Stomach (tissue), 9 donors: ENCODE measurements around the gene CRAMP1. TPM values are rescaled to one million over a fixed set of nuclear protein-coding genes. Genes with fewer than 3 reads are reported as not detected.

ENCODE experiments used
- DNase-seq, 2 donors: peaks; one replicate each; pipeline versions ENCODE4 v3.0.0 to v3.0.0-alpha.2; 2013 to 2019
- H3K27ac ChIP-seq, 5 donors: fragments of 200-600 bp in 4 of 5; sonication (generic) in 4 of 5; one replicate each; pipeline ENCODE4 v1.5.1; 2013 to 2019; ENCODE audit warnings: mild to moderate bottlenecking in 1 of 5, moderate library complexity in 1 of 5
- H3K27me3 ChIP-seq, 3 donors: fragments of 200-600 bp; sonication (generic); one replicate each; pipeline ENCODE4 v1.5.1; 2017 to 2019; ENCODE audit warnings: mixed run types in 1 of 3
- H3K36me3 ChIP-seq, 4 donors: fragments of 200-600 bp; sonication (generic); 1 replicate in 3 of 4; 2 replicates in 1 of 4; pipeline ENCODE4 v1.5.1; 2016 to 2019
- H3K4me1 ChIP-seq, 4 donors: fragments of 200-600 bp; sonication (generic); one replicate each; pipeline ENCODE4 v1.5.1; 2016 to 2019
- H3K4me3 ChIP-seq, 4 donors: fragments of 200-600 bp; sonication (generic) in 3 of 4; one replicate each; pipeline ENCODE4 v1.5.1; 2016 to 2019; ENCODE audit warnings: mild to moderate bottlenecking in 1 of 4
- H3K9me3 ChIP-seq, 4 donors: fragments of 200-600 bp; sonication (generic); one replicate each; pipeline ENCODE4 v1.5.1; 2016 to 2019
- EP300 ChIP-seq: sonication (generic); formaldehyde crosslinking; IDR thresholded peaks from one replicate; pipeline ENCODE4 v1.6.1; 2017; ENCODE audit warnings: antibody characterized with exemption
- POLR2A ChIP-seq, 4 donors: fragments of 450-650 bp; IDR thresholded peaks; one replicate each; pipeline ENCODE4 v1.6.1; 2016; ENCODE audit warnings: antibody characterized with exemption in 4 of 4, control low read depth in 2 of 4, mild to moderate bottlenecking in 1 of 4, moderate library complexity in 1 of 4
- POLR2AphosphoS5 ChIP-seq, 3 donors: sonication (generic); formaldehyde crosslinking; IDR thresholded peaks; one replicate each; pipeline ENCODE4 v1.6.1; 2016; ENCODE audit warnings: antibody characterized with exemption in 3 of 3
- WGBS, 5 donors: extraction: QIAGEN DNeasy Blood & Tissue Kit in 3 of 5; methylation state at CpG; one replicate each; pipeline versions ENCODE4 v1.1.5 to v1.1.7; 2013 to 2018; 5-methylcytosine and 5-hydroxymethylcytosine counted together
- intact Hi-C: fragments of 100-400 bp; cut with DNase I; formaldehyde crosslinking; loops from one replicate; pipeline ENCODE4 v1.15.1; 2023; ENCODE audit warnings: low total_unique reads
- polyA plus RNA-seq, 3 donors: library from polyadenylated mRNA; stranded (reverse); fragments of 200-250 nt; gene quantifications; one replicate each; pipeline ENCODE4 v1.2.3, GENCODE V29; 2013
- total RNA-seq, 5 donors: library from RNA; depleted of rRNA; stranded (reverse); fragments of >200 nt; gene quantifications; one replicate each; pipeline versions ENCODE4 v1.1.0 to v1.2.3, GENCODE V29; 2014 to 2016
- TF ChIP-seq, protein P1 (sequence below), 7 experiments: fragments of 450-650 bp in 4 of 7; fragments of 200-600 bp in 3 of 7; sonication (generic) in 3 of 7; IDR thresholded peaks; one replicate each; pipeline ENCODE4 v1.5.1; 2016 to 2019; ENCODE audit warnings: antibody characterized with exemption in 7 of 7, control low read depth in 2 of 7, mild to moderate bottlenecking in 1 of 7
- donor health status: healthy with polysubstance abuse.
- donor health status: Bipolar disorder and iron deficiency.
- donor health status: healthy.

CRAMP1 gene
- total and polyA plus RNA-seq, 8 donors, result 3.4 to 28.1 (median 11.9) TPM

DNA sequence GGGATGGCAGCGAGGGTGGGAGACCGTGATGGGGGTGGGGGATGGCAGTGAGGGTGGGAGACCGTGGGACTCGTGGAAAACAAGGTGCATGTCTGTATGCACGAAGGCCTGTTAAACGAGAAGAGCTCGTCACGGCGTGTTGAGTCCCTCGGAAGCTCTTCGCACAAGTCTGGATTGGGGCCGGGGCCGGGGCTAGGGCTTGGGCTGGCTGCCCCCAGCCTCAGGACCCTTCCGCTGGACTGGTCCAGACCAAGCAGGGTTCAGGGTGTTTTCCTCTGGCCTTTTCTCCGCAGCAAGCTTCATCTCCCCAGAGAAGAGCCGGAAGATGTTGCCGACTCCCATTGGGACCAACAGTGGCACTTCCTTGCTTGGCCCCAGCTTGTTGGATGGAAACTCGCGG is 58.2 kb downstream of the CRAMP1 start:
- TF ChIP-seq POLR2AphosphoS5 (IDR thresholded peaks at IDR 0.05) (no peak), EP300 (no peak)
- Histone ChIP-seq H3K4me1 (no peaks in the 10 kb centered on the region), H3K27ac (no peak overlapping the region), H3K27me3 (no peaks in the 10 kb centered on the region), H3K36me3 (peaks cover 82 to 100% (median 100%) of the 10 kb centered on the region in 4 donors), H3K4me3 (no peak overlapping the region), H3K9me3 (no peaks in the 10 kb centered on the region)
- whole genome bisulfite sequencing, 5 donors, result 90 to 97% (median 94%) methylated on average over 16 to 19 of the region's 19 CpGs
- no peak for DNase-seq
- intact Hi-C loops, result no loop called here

DNA sequence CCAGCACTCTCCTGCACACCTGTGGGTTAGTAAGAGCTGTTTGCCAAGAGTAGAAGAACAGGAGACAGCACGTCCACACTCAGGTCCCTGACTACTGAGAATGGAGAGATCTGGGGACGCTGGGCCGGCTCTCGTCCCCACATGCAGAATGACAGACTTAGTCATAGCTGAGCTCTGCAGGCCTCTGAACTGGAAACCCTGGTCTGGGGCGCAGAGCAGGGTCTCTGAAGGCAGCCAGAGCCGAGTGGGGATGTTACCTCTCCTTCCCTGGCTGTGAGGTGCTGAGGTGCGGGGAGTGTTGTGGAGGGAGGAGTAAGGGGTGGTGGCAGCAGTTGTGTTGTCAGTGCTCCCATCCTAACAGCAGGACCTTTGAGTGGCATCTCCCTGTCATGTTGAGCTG is 58.7 kb downstream of the CRAMP1 start:
- no peak overlapping the region for H3K27ac ChIP-seq
- H3K27me3 ChIP-seq, result no peaks in the 10 kb centered on the region
- TF ChIP-seq EP300, result no peak
- H3K9me3 ChIP-seq, result no peaks in the 10 kb centered on the region
- no peak overlapping the region for H3K4me3 ChIP-seq
- intact Hi-C loops, result no loop called here
- no peak for DNase-seq
- H3K4me1 ChIP-seq, result no peaks in the 10 kb centered on the region
- H3K36me3 ChIP-seq, result peaks cover 77 to 100% (median 100%) of the 10 kb centered on the region in 4 donors
- 95 to 100% (median 97%) methylated on average over 6 to 7 of the region's 7 CpGs for WGBS, 5 donors

DNA sequence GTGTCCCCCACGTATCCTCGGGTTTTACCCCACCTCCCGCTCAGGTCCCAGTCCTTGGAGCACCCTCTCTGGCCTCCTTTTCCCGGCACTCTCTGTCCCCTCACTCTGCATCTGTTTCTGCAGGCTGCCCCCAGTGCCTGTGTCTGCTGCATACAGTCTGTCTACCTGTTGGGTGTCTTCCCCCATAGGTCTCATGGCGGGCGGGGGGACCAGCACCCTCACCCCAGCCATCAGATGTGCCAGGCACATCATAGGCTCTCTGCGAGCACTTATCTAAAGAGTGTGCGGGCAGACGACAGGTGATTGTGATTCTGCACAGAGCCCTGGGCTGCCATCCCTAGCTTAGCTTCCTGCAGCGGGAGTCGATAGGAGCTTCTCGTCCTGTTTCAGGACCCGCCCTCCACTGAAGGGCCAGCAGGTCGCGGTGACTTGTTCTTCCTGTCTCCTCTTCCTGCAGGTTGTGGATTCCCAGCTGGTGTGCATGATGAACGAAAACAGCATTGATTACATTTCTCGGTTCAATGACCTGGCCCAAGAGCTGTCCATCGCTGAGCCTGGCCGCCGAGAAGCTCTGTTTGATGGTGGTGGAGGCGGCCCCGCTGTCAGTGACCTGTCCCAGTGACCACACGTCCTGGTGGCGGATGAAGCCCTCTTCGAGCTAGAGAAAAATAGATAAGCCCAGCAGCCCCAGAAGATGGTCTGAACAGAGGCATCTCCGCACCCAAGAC is 61.4 kb downstream of the CRAMP1 start:
- Histone ChIP-seq H3K27me3 (no peaks in the 10 kb centered on the region), H3K27ac (no peak overlapping the region), H3K4me3 (no peak overlapping the region), H3K36me3 (peaks cover 52 to 78% (median 75%) of the 10 kb centered on the region in 4 donors), H3K4me1 (peaks cover 0 to 10% (median 10%) of the 10 kb centered on the region in 4 donors), H3K9me3 (no peaks in the 10 kb centered on the region)
- 92 to 94% (median 93%) methylated on average over 16 to 26 of the region's 26 CpGs for WGBS, 5 donors
- no peak for TF ChIP-seq POLR2A (IDR thresholded peaks at IDR 0.05)
- no peak for TF ChIP-seq POLR2AphosphoS5 (IDR thresholded peaks at IDR 0.05)
- no peak for TF ChIP-seq EP300
- TF ChIP-seq, protein P1, sequence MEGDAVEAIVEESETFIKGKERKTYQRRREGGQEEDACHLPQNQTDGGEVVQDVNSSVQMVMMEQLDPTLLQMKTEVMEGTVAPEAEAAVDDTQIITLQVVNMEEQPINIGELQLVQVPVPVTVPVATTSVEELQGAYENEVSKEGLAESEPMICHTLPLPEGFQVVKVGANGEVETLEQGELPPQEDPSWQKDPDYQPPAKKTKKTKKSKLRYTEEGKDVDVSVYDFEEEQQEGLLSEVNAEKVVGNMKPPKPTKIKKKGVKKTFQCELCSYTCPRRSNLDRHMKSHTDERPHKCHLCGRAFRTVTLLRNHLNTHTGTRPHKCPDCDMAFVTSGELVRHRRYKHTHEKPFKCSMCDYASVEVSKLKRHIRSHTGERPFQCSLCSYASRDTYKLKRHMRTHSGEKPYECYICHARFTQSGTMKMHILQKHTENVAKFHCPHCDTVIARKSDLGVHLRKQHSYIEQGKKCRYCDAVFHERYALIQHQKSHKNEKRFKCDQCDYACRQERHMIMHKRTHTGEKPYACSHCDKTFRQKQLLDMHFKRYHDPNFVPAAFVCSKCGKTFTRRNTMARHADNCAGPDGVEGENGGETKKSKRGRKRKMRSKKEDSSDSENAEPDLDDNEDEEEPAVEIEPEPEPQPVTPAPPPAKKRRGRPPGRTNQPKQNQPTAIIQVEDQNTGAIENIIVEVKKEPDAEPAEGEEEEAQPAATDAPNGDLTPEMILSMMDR (IDR thresholded peaks at IDR 0.05), result no peak
- intact Hi-C loops, result no loop called here
- no peak for DNase-seq

DNA sequence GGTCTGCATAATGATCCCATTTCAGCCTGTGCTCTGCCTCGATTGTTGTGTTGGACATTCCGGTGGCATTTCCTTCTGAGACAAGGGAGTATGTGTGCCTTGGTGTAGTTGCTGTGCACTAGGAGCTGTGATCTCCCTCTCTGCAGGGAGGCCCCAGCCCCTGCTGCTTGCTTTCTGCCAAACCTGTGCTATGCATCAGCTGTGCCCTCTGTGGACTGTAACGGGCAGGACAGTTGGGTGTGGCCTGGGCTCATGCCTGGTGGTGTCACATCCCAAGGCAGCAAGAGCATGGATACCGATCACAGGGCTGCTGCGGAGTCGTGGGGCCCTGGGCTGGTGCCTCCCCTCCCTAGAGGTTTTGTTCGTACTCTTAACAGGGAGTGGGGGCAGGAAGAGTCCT is 62.1 kb downstream of the CRAMP1 start:
- TF ChIP-seq POLR2AphosphoS5 (IDR thresholded peaks at IDR 0.05) (no peak), POLR2A (IDR thresholded peaks at IDR 0.05) (no peak), EP300 (no peak)
- TF ChIP-seq, protein P1 (IDR thresholded peaks at IDR 0.05), result no peak
- Histone ChIP-seq H3K36me3 (peaks cover 44 to 71% (median 67%) of the 10 kb centered on the region in 4 donors), H3K9me3 (no peaks in the 10 kb centered on the region), H3K27ac (no peak overlapping the region), H3K4me3 (no peak overlapping the region), H3K27me3 (no peaks in the 10 kb centered on the region), H3K4me1 (peaks cover 3 to 17% (median 17%) of the 10 kb centered on the region in 4 donors)
- intact Hi-C loops, result no loop called here
- DNase-seq, result no peak
- WGBS, 5 donors, result 75 to 83% (median 79%) methylated on average over 7 of the region's 7 CpGs

DNA sequence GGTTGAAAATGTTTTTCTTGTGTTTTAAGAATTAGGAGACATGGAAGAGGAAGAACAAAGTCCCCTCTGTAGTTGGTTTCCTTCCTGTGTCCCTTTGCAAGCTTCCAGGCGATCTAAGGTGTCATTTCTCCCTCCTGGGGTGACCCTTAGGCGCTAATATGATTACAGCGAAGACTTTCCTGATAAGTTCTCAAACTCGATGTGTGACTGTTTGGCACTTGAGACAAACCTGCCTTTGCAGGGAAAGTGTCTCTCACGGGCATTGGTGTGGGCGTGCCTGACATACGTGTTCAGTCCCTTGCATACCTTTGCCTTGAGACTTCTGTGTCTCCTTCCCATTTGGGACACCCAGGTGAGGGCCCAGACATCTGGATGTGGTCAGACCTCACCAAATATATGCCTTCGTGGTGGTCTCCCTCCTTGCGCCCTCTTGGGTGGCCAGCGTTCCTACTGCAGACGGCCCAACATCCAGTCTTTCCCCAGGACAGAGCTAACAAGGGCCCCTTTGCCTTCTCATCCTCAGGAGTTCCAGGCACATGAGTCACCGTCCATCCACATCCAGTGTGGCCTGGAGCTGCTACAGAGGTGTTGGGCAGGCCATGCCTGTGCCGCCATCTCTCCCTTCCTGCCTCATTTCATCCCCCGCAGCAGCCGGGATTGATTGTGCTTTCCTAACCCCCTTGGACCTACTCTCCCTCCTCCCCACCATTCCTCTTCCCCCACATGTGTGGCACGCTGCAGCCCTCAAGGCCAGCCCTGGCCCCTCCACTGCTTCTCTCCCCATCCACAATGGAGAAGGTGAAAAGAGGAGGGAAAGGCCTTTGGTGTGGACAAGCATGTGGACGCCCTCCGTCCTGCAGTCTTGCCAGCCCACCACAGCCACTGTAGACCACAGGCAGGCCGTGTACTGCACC is 62.8 kb downstream of the CRAMP1 start:
- 85 to 94% (median 88%) methylated on average over 19 of the region's 19 CpGs for WGBS, 5 donors
- Histone ChIP-seq H3K36me3 (peaks cover 37 to 64% (median 60%) of the 10 kb centered on the region in 4 donors), H3K27me3 (no peaks in the 10 kb centered on the region), H3K9me3 (no peaks in the 10 kb centered on the region), H3K27ac (no peak overlapping the region), H3K4me1 (peaks cover 3 to 24% (median 24%) of the 10 kb centered on the region in 4 donors), H3K4me3 (no peak overlapping the region)
- TF ChIP-seq POLR2A (IDR thresholded peaks at IDR 0.05), result no peak
- TF ChIP-seq EP300, result no peak
- no peak for TF ChIP-seq POLR2AphosphoS5 (IDR thresholded peaks at IDR 0.05)
- TF ChIP-seq, protein P1 (IDR thresholded peaks at IDR 0.05), result no peak
- DNase-seq, result no peak
- intact Hi-C loops, result no loop called here
